ENCODE measurements around the gene SERAC1. TPM values are rescaled to one million over a fixed set of nuclear protein-coding genes. Genes with fewer than 3 reads are reported as not detected.

SERAC1 gene
- total and polyA plus RNA-seq, 10 of the 15 experiments (the other 5 are each of a cell fraction or from before 2014, with no cell fraction given), result 0.76 to 2.9 (median 2.2) TPM

DNA sequence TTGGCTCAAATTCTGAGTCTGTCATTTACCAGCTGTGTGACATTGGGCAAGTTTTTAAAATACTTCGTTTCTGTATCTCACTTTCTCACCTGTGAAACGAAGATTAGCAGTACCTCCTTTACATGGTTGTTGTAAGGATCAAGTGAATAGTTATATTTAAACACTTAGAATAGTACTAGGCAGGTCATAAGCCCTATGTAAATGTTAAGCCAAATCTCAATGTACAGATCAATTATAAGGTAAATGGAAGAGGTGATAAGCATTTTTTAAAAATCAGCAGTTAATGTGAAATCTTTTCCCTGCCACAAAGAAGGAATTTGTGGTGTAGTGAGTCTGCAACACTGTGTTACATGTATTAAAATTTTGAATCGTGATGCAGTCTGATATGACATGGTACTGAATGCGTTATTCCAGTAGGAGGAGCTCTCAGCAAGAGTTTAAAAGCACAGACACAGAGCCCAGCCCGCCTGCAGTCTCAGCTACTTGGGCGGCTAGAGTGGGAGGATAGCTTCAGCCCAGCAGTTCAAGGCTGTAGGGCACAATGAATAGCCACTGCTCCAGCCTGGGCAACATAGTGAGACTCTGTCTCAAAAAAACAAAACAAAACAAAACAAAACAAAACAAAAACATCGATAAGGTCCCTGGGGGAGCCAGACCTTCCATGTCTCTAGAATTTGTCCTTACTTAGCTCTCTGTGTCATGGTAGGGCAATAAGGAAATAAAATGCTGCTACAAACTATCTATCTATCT lies 46.0 kb upstream of the SERAC1 start:
- in situ Hi-C loops (cut with MboI) (loop anchor here (5.0 kb wide), 1 partner anchor 478 kb away; no protein-coding TSS in a partner anchor), intact Hi-C loops (cut with micrococcal nuclease; ENCODE audit: unreplicated experiment) (loop anchor here (5.0 kb wide), 1 partner anchor 758 kb away; no protein-coding TSS in a partner anchor)
- no TSS peak for BruUV-seq (replicated peaks)
- peak; percentile 98 for FAIRE-seq
- CTCF ChIA-PET, result interaction anchor here (0.6 to 3.6 kb wide), 68 partner anchors 8 to 795 kb away, joined by 3 to 96 read pairs (median 4); partner anchors contain the start of genes DYNLT1, SYTL3 and TMEM181
- Histone ChIP-seq H3K9me3 (replicated peaks; ENCODE audit: control insufficient read depth, insufficient read depth, low read length) (no peaks in the 10 kb centered on the region), H3K4me3 (no peak overlapping the region), H3K36me3 (ENCODE audit: control insufficient read depth in 2 of 2, insufficient read depth in 2 of 2, low read length in 1 of 2) (no peaks in the 10 kb centered on the region), H4K20me1 (ENCODE audit: control insufficient read depth, insufficient read depth) (no peaks in the 10 kb centered on the region), H3K79me2 (ENCODE audit: control insufficient read depth, insufficient read depth, low read length) (no peaks in the 10 kb centered on the region), H3K4me2 (ENCODE audit: control insufficient read depth, insufficient read depth) (no peak overlapping the region), H3K4me1 (ENCODE audit: control insufficient read depth, insufficient read depth, low read length) (no peaks in the 10 kb centered on the region), H3K27me3 (replicated peaks in 1 of 2; ENCODE audit: control insufficient read depth in 2 of 2, insufficient read depth in 2 of 2, low read length in 1 of 2) (no peaks in the 10 kb centered on the region), H3K27ac (ENCODE audit: control insufficient read depth, insufficient read depth) (no peak overlapping the region), H3K9ac (ENCODE audit: control insufficient read depth, insufficient read depth, low read length) (no peak overlapping the region), H2AFZ (ENCODE audit: control insufficient read depth, low read depth, low read length) (no peak overlapping the region)
- RAD21 ChIA-PET (ENCODE audit: unreplicated experiment), result interaction anchor here (0.6 to 2.0 kb wide), 36 partner anchors 9 to 922 kb away, joined by 3 to 60 read pairs (median 4); partner anchors contain the start of genes DYNLT1, EZR and SYTL3
- POLR2A ChIA-PET, result no interaction called here
- peak; percentile 100 for ATAC-seq
- 6% methylated on average over 7 of the region's 7 CpGs for WGBS (ENCODE audit: insufficient coverage, insufficient replicate concordance, low lambda C conversion rate, missing lambda C conversion rate)
- DNase-seq (ENCODE audit: low read depth, low spot score), result peak; percentile 23
- SMC1A ChIA-PET (ENCODE audit: uncharacterized antibody, unreplicated experiment), result interaction anchor here (0.7 to 3.3 kb wide), 26 partner anchors 13 to 760 kb away, joined by 3 to 55 read pairs (median 4); partner anchors contain the start of gene SYTL3
- TF ChIP-seq, protein P1, sequence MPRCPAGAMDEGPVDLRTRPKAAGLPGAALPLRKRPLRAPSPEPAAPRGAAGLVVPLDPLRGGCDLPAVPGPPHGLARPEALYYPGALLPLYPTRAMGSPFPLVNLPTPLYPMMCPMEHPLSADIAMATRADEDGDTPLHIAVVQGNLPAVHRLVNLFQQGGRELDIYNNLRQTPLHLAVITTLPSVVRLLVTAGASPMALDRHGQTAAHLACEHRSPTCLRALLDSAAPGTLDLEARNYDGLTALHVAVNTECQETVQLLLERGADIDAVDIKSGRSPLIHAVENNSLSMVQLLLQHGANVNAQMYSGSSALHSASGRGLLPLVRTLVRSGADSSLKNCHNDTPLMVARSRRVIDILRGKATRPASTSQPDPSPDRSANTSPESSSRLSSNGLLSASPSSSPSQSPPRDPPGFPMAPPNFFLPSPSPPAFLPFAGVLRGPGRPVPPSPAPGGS (IDR thresholded peaks at IDR 0.05; ENCODE audit: borderline replicate concordance, insufficient read depth, low read depth, low read length, poor library complexity, severe bottlenecking), result no peak
- no peak for TF ChIP-seq ESRRA (IDR thresholded peaks at IDR 0.05; ENCODE audit: low read length)
- TF ChIP-seq POU2F2 (IDR thresholded peaks at IDR 0.05; ENCODE audit: borderline replicate concordance, low read depth, low read length), result peak; percentile 30; the same call in 1 of the 3 replicates
- no peak for TF ChIP-seq ETV6 (conservative IDR thresholded peaks at IDR 0.05 in 1 of 2, IDR thresholded peaks at IDR 0.05 in 1 of 2; ENCODE audit: borderline replicate concordance in 1 of 2, low read depth in 1 of 2)
- TF ChIP-seq, protein P2, sequence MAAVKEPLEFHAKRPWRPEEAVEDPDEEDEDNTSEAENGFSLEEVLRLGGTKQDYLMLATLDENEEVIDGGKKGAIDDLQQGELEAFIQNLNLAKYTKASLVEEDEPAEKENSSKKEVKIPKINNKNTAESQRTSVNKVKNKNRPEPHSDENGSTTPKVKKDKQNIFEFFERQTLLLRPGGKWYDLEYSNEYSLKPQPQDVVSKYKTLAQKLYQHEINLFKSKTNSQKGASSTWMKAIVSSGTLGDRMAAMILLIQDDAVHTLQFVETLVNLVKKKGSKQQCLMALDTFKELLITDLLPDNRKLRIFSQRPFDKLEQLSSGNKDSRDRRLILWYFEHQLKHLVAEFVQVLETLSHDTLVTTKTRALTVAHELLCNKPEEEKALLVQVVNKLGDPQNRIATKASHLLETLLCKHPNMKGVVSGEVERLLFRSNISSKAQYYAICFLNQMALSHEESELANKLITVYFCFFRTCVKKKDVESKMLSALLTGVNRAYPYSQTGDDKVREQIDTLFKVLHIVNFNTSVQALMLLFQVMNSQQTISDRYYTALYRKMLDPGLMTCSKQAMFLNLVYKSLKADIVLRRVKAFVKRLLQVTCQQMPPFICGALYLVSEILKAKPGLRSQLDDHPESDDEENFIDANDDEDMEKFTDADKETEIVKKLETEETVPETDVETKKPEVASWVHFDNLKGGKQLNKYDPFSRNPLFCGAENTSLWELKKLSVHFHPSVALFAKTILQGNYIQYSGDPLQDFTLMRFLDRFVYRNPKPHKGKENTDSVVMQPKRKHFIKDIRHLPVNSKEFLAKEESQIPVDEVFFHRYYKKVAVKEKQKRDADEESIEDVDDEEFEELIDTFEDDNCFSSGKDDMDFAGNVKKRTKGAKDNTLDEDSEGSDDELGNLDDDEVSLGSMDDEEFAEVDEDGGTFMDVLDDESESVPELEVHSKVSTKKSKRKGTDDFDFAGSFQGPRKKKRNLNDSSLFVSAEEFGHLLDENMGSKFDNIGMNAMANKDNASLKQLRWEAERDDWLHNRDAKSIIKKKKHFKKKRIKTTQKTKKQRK (IDR thresholded peaks at IDR 0.05; ENCODE audit: low read depth, low read length), result no peak
- TF ChIP-seq TCF7 (IDR thresholded peaks at IDR 0.05; ENCODE audit: borderline replicate concordance), result no peak
- TF ChIP-seq HDGF (IDR thresholded peaks at IDR 0.05), result peak; percentile 30; the same call in 1 of the 2 replicates
- no peak for TF ChIP-seq RFX5 (IDR thresholded peaks at IDR 0.05; ENCODE audit: low read depth, low read length)
- no peak for TF ChIP-seq ATF7 (IDR thresholded peaks at IDR 0.05; ENCODE audit: low read depth)
- no peak for TF ChIP-seq PAX5 (IDR thresholded peaks at IDR 0.05; ENCODE audit: borderline replicate concordance, low read depth, low read length)
- no peak for TF ChIP-seq KAT2A (conservative IDR thresholded peaks at IDR 0.05; ENCODE audit: control insufficient read depth, low read depth, low read length)
- no peak for TF ChIP-seq MXI1 (IDR thresholded peaks at IDR 0.05; ENCODE audit: low read depth, low read length)
- no peak for TF ChIP-seq FOS (IDR thresholded peaks at IDR 0.05; ENCODE audit: borderline replicate concordance, extremely low read depth, insufficient read length)
- no peak for TF ChIP-seq NFYB (IDR thresholded peaks at IDR 0.05; ENCODE audit: insufficient read depth, low read depth, low read length)

All from GM12878 (cell line).